Hepatocyte (in vitro differentiated cells): ENCODE measurements around the gene EID3.

Source experiments
- CTCF ChIP-seq: fragments of 200-600 bp; sonication (generic); IDR thresholded peaks from 2 replicates; pipeline ENCODE4 v1.5.1; 2016; ENCODE audit warnings: antibody characterized with exemption, mild to moderate bottlenecking; ENCODE audit not compliant: poor library complexity
- EZH2 ChIP-seq: fragments of 200-600 bp; sonication (generic); IDR thresholded peaks from 2 replicates; pipeline ENCODE4 v1.6.1; 2016; ENCODE audit warnings: antibody characterized with exemption, mild to moderate bottlenecking, borderline replicate concordance
- EZH2phosphoT487 ChIP-seq: fragments of 200-600 bp; sonication (generic); IDR thresholded peaks from one replicate; pipeline ENCODE4 v1.6.1; 2018; ENCODE audit warnings: antibody characterized with exemption, mild to moderate bottlenecking, low read depth, moderate library complexity; ENCODE audit not compliant: unreplicated experiment, severe bottlenecking

GRCh38 chr12:104348283-104348993 lies 44.9 kb downstream of the EID3 start:
- no peak for TF ChIP-seq CTCF
- TF ChIP-seq EZH2phosphoT487: no peak
- TF ChIP-seq EZH2: no peak
